Coronary artery (tissue), 2 donors: ENCODE measurements around the gene NFYC.

Experiments
- DNase-seq: peaks from one replicate; pipeline ENCODE4 v3.0.0-alpha.2; 2017; ENCODE audit warnings: low spot score
- H3K27ac ChIP-seq, 2 donors: fragments of 200-600 bp; sonication (generic); one replicate each; pipeline ENCODE4 v1.5.1; 2016 to 2019
- H3K4me3 ChIP-seq: fragments of 200-600 bp; sonication (generic); 2 replicates; pipeline ENCODE4 v1.5.1; 2016; ENCODE audit warnings: mild to moderate bottlenecking, moderate library complexity
- TF ChIP-seq, protein P1 (sequence below): fragments of 200-600 bp; sonication (generic); IDR thresholded peaks from one replicate; pipeline ENCODE4 v1.5.1; 2019; ENCODE audit warnings: antibody characterized with exemption

The NFYC gene

GRCh38 chr1:40650075-40650474 lies 41.4 kb upstream of the NFYC start:
- no peak for DNase-seq

DNA sequence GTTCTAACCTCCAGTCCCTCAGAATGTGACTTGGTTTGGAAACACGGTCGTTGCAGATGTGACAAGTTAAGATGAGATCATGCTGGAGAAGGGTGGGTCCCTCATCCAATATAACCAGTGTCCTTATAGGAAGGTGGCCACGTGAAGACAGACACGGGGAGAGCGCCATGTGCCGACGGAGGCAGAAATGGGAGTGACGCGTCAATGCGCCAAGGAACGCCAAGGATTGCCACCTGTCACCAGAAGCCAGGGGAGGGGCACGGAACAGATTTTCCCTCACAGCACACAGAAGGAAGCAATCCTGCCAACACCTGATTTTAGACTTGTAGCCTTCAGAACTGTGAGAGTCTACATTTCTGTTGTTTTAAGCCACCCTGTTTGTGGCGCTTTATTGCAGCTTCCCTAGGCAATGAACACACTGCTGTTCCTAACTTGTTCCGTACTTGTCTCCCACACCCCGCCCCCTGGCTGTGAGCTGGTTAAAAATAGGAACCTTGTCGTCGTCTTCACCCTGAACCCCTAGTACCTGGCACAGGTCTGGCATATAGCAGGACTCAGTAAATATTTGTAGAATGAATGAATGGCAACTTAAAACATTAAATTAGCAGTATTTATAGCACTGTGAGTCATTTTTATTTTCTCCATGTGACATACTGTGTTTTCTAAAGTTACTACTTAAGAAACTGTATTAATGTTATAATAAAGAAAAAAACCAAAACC lies 40.2 kb upstream of the NFYC start:
- H3K27ac ChIP-seq, result no peak overlapping the region
- TF ChIP-seq, protein P1, sequence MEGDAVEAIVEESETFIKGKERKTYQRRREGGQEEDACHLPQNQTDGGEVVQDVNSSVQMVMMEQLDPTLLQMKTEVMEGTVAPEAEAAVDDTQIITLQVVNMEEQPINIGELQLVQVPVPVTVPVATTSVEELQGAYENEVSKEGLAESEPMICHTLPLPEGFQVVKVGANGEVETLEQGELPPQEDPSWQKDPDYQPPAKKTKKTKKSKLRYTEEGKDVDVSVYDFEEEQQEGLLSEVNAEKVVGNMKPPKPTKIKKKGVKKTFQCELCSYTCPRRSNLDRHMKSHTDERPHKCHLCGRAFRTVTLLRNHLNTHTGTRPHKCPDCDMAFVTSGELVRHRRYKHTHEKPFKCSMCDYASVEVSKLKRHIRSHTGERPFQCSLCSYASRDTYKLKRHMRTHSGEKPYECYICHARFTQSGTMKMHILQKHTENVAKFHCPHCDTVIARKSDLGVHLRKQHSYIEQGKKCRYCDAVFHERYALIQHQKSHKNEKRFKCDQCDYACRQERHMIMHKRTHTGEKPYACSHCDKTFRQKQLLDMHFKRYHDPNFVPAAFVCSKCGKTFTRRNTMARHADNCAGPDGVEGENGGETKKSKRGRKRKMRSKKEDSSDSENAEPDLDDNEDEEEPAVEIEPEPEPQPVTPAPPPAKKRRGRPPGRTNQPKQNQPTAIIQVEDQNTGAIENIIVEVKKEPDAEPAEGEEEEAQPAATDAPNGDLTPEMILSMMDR, result no peak
- no peak overlapping the region for H3K4me3 ChIP-seq
- no peak for DNase-seq

More at GRCh38 chr1:40650075-40650474, 41.4 kb upstream of the NFYC start:
- Histone ChIP-seq H3K4me3 (no peak overlapping the region), H3K27ac (no peak overlapping the region)
- TF ChIP-seq, protein P1, result no peak

- H3K27ac ChIP-seq, result no peak overlapping the region
- TF ChIP-seq, protein P1, result no peak
- no peak for DNase-seq
Observed at GRCh38 chr1:40652468-40652867, 39.0 kb upstream of the NFYC start.

DNA sequence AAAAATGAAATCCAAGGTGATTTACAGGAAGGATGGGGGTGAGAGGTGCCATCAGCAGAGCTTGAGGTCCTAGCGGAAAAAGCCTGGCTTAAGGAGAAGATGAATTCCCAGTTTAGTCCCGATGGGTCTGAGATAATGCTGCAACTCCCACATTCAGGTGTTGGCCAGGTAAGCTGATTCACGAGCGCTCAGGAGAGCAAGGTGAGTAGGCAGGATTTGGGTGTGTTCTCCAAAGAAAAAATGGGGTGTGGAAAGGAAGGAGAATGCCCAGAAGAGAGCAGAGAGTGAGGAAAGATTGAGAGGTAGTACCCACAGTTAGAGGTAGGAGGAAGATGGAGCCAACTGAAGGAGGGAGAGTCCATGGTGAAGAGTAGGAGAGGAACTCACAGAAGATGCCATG lies 38.5 kb upstream of the NFYC start:
- TF ChIP-seq, protein P1, result no peak
- no peak for DNase-seq
- no peak overlapping the region for H3K27ac ChIP-seq
- H3K4me3 ChIP-seq, result no peak overlapping the region

More at GRCh38 chr1:40652468-40652867, 39.0 kb upstream of the NFYC start:
- no peak overlapping the region for H3K4me3 ChIP-seq

GRCh38 chr1:40653851-40654537 lies 37.5 kb upstream of the NFYC start:
- no peak overlapping the region for H3K4me3 ChIP-seq
- no peak for DNase-seq
- no peak overlapping the region for H3K27ac ChIP-seq
- TF ChIP-seq, protein P1, result no peak

GRCh38 chr1:40657046-40657445 lies 34.5 kb upstream of the NFYC start:
- DNase-seq, result no peak
- TF ChIP-seq, protein P1, result no peak
- Histone ChIP-seq H3K4me3 (no peak overlapping the region), H3K27ac (no peak overlapping the region)
